ENCODE data around the gene NKX2-8.

Gene NKX2-8

GRCh38 chr14:36582011-36582873 is at the start of gene NKX2-8:
Gene NKX2-8, minus strand, starts transcription at chr14:36582614. Its CDS starts 225 bp downstream, at chr14:36582389.
- no peak for DNase-seq (ENCODE audit: low read depth)
- no peak for TF ChIP-seq CTCF (IDR thresholded peaks at IDR 0.05; ENCODE audit: control insufficient read depth, insufficient read depth, low read depth, low read length, missing control alignments)
- peak within 1 kb of the TSS; percentile 35 for H3K4me3 ChIP-seq (ENCODE audit: control insufficient read depth, low read depth, low read length)

GRCh38 chr14:36627981-36628380 is 45.6 kb upstream of the NKX2-8 start:
- no peak for DNase-seq (ENCODE audit: low read depth)
- no peak overlapping the region for H3K4me3 ChIP-seq (ENCODE audit: control insufficient read depth, low read depth, low read length)
- no peak for TF ChIP-seq CTCF (IDR thresholded peaks at IDR 0.05; ENCODE audit: control insufficient read depth, insufficient read depth, low read depth, low read length, missing control alignments)

GRCh38 chr14:36626151-36626550 is 43.7 kb upstream of the NKX2-8 start:
- TF ChIP-seq CTCF (IDR thresholded peaks at IDR 0.05; ENCODE audit: control insufficient read depth, insufficient read depth, low read depth, low read length, missing control alignments), result no peak
- DNase-seq (ENCODE audit: low read depth), result no peak
- H3K4me3 ChIP-seq (ENCODE audit: control insufficient read depth, low read depth, low read length), result no peak overlapping the region

GRCh38 chr14:36625436-36625835 is 43.0 kb upstream of the NKX2-8 start:
- no peak for TF ChIP-seq CTCF (IDR thresholded peaks at IDR 0.05; ENCODE audit: control insufficient read depth, insufficient read depth, low read depth, low read length, missing control alignments)
- DNase-seq (ENCODE audit: low read depth), result no peak
- H3K4me3 ChIP-seq (ENCODE audit: control insufficient read depth, low read depth, low read length), result no peak overlapping the region

- no peak for DNase-seq (ENCODE audit: low read depth)
- no peak for TF ChIP-seq CTCF (IDR thresholded peaks at IDR 0.05; ENCODE audit: control insufficient read depth, insufficient read depth, low read depth, low read length, missing control alignments)
- no peak overlapping the region for H3K4me3 ChIP-seq (ENCODE audit: control insufficient read depth, low read depth, low read length)
Measured at GRCh38 chr14:36625014-36625413, 42.6 kb upstream of the NKX2-8 start.

- no peak for DNase-seq (ENCODE audit: low read depth)
- TF ChIP-seq CTCF (IDR thresholded peaks at IDR 0.05; ENCODE audit: control insufficient read depth, insufficient read depth, low read depth, low read length, missing control alignments), result no peak
- no peak overlapping the region for H3K4me3 ChIP-seq (ENCODE audit: control insufficient read depth, low read depth, low read length)
Measured at GRCh38 chr14:36619853-36620252, 37.4 kb upstream of the NKX2-8 start.
